ENCODE measurements around the gene GFRA1.

DNA sequence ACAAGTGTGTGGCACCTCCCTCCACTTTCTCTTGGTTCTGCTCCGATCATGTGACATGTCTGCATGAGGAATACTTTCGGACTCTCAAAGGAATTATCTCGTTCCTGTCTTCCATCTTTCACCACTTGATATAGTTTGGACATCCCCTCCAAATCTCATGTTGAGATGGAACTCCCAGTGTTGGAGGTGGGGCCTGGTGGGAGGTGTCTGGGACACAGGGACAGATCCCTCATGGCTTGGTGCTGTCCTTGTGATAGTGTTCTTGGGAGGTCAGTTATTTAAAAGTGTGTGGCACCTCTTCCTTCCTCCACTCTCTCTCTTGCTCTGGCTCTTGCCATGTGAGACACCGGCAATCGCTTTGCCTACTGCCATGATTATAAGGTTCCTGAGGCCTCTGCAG lies 166.4 kb downstream of the GFRA1 start:
- TF ChIP-seq EZH2 (IDR thresholded peaks at IDR 0.05; ENCODE audit: low read length, missing control alignments): no peak
- TF ChIP-seq, protein P1, sequence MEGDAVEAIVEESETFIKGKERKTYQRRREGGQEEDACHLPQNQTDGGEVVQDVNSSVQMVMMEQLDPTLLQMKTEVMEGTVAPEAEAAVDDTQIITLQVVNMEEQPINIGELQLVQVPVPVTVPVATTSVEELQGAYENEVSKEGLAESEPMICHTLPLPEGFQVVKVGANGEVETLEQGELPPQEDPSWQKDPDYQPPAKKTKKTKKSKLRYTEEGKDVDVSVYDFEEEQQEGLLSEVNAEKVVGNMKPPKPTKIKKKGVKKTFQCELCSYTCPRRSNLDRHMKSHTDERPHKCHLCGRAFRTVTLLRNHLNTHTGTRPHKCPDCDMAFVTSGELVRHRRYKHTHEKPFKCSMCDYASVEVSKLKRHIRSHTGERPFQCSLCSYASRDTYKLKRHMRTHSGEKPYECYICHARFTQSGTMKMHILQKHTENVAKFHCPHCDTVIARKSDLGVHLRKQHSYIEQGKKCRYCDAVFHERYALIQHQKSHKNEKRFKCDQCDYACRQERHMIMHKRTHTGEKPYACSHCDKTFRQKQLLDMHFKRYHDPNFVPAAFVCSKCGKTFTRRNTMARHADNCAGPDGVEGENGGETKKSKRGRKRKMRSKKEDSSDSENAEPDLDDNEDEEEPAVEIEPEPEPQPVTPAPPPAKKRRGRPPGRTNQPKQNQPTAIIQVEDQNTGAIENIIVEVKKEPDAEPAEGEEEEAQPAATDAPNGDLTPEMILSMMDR (conservative IDR thresholded peaks at IDR 0.05 in 1 of 2, IDR thresholded peaks at IDR 0.05 in 1 of 2; ENCODE audit: low read depth in 1 of 2, low read length in 2 of 2): no peak
